Karpas-422 (cell line): Measurements from ENCODE around the gene LIMS2. TPM values are rescaled to one million over a fixed set of nuclear protein-coding genes. Genes with fewer than 3 reads are reported as not detected.

Experiments used
- DNase-seq: peaks from one replicate; pipeline ENCODE4 v3.0.0-alpha.2; 2015
- H2AFZ ChIP-seq: fragments of 200-600 bp; sonication (generic); 2 replicates; pipeline ENCODE4 v1.6.1; 2014; ENCODE audit warnings: antibody characterized with exemption, low read length, mixed read lengths
- H3K27ac ChIP-seq: fragments of 200-600 bp; sonication (generic); 2 replicates; pipeline ENCODE4 v1.5.1; 2014; ENCODE audit warnings: mild to moderate bottlenecking, low read length, moderate library complexity
- H3K27me3 ChIP-seq: fragments of 200-600 bp; sonication (generic); 2 replicates; pipeline ENCODE4 v1.6.1; 2014; ENCODE audit warnings: low read length, mixed read lengths
- H3K36me3 ChIP-seq: fragments of 200-600 bp; sonication (generic); 2 replicates; pipeline ENCODE4 v1.6.1; 2014; ENCODE audit warnings: low read length, mixed read lengths; ENCODE audit not compliant: insufficient read depth
- H3K4me1 ChIP-seq: fragments of 200-600 bp; sonication (generic); 2 replicates; pipeline ENCODE4 v1.6.1; 2014; ENCODE audit warnings: mild to moderate bottlenecking, low read length, mixed read lengths
- H3K4me2 ChIP-seq: fragments of 200-600 bp; sonication (generic); 2 replicates; pipeline ENCODE4 v1.6.1; 2014; ENCODE audit warnings: low read length, low read depth, mild to moderate bottlenecking; ENCODE audit not compliant: poor library complexity, severe bottlenecking
- H3K4me3 ChIP-seq: fragments of 200-600 bp; sonication (generic); 2 replicates; pipeline ENCODE4 v1.5.1; 2014; ENCODE audit warnings: mild to moderate bottlenecking, antibody characterized with exemption, low read length, mixed read lengths
- H3K79me2 ChIP-seq: fragments of 200-600 bp; sonication (generic); 2 replicates; pipeline ENCODE4 v1.6.1; 2014; ENCODE audit warnings: mild to moderate bottlenecking, low read length, mixed read lengths
- H3K9ac ChIP-seq: fragments of 200-600 bp; sonication (generic); 2 replicates; pipeline ENCODE4 v1.6.0; 2014; ENCODE audit warnings: low read length
- H3K9me2 ChIP-seq: fragments of 200-600 bp; sonication (generic), shearing (Covaris generic); replicated peaks from 2 replicates; pipeline ENCODE4 v1.6.0; 2014; ENCODE audit warnings: mild to moderate bottlenecking, low read length, moderate library complexity; ENCODE audit not compliant: insufficient read depth
- H3K9me3 ChIP-seq: fragments of 300-700, 200-600 bp; sonication (generic); 2 replicates; pipeline ENCODE4 v1.6.1; 2014; ENCODE audit warnings: low read length, mixed read lengths
- H4K20me1 ChIP-seq: fragments of 200-600 bp; sonication (generic); 2 replicates; pipeline ENCODE4 v1.6.1; 2014; ENCODE audit warnings: mild to moderate bottlenecking, antibody characterized with exemption, low read length, low read depth; ENCODE audit not compliant: insufficient read depth
- total RNA-seq: library from RNA; depleted of rRNA; stranded (reverse); fragments of >200 nt; shearing (Covaris generic); gene quantifications from 2 replicates; pipeline ENCODE4 v1.2.3, GENCODE V29; 2014; ENCODE audit warnings: low replicate concordance

Gene LIMS2
- total RNA-seq, 1 experiment from 2014 or later, result 0.56 TPM

DNA sequence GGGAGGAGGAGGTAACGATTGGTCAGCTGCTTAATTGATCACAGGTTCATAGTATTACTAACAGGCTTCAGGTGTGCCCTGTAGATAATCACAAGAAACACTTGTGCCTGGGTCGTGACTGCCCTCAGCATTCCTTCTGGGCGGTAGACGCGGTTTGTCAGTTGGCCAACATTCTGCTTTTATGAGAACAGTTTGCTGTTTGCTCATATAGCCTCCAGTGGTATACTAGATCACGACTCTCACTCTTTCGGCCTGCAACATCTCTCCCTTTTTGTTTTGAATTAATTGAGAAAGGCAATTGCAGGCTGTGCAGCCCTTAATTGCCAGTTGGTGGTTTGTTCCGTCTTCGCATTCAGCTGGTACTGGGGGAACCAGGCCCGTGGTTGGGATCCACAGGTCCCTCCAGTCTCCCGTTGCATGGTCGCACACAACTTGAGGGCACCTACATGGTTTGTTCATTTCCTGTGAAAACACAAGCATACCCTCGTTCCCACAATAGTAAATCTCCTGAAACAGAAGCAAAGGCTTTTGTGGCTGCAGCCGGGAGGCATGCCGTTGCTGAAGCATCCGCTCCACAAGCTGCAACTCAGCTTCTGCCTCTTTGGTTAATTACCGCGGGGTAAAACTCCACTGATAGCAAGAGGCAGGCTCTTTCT lies 59.7 kb downstream of the LIMS2 start:
- Histone ChIP-seq H3K9ac (no peak overlapping the region), H3K27me3 (no peaks in the 10 kb centered on the region; the same call in 1 of the 2 replicates), H2AFZ (no peak overlapping the region), H3K79me2 (no peaks in the 10 kb centered on the region), H4K20me1 (no peaks in the 10 kb centered on the region), H3K27ac (no peak overlapping the region), H3K4me3 (no peak overlapping the region), H3K9me3 (no peaks in the 10 kb centered on the region), H3K9me2 (no peaks in the 10 kb centered on the region), H3K4me1 (no peaks in the 10 kb centered on the region), H3K36me3 (no peaks in the 10 kb centered on the region), H3K4me2 (no peak overlapping the region)
- no peak for DNase-seq

GRCh38 chr2:127614731-127615130 lies 60.6 kb downstream of the LIMS2 start:
- Histone ChIP-seq H3K9me2 (no peaks in the 10 kb centered on the region), H3K9me3 (no peaks in the 10 kb centered on the region)
- DNase-seq, result no peak

GRCh38 chr2:127614246-127614645 lies 61.1 kb downstream of the LIMS2 start:
- DNase-seq, result no peak

More at GRCh38 chr2:127614731-127615130, 60.6 kb downstream of the LIMS2 start:
- Histone ChIP-seq H3K4me1 (no peaks in the 10 kb centered on the region), H3K4me2 (no peak overlapping the region), H3K79me2 (no peaks in the 10 kb centered on the region), H3K27me3 (no peaks in the 10 kb centered on the region; the same call in 1 of the 2 replicates), H4K20me1 (no peaks in the 10 kb centered on the region), H3K9ac (no peak overlapping the region), H3K4me3 (no peak overlapping the region), H3K27ac (no peak overlapping the region), H2AFZ (no peak overlapping the region), H3K36me3 (no peaks in the 10 kb centered on the region)

DNA sequence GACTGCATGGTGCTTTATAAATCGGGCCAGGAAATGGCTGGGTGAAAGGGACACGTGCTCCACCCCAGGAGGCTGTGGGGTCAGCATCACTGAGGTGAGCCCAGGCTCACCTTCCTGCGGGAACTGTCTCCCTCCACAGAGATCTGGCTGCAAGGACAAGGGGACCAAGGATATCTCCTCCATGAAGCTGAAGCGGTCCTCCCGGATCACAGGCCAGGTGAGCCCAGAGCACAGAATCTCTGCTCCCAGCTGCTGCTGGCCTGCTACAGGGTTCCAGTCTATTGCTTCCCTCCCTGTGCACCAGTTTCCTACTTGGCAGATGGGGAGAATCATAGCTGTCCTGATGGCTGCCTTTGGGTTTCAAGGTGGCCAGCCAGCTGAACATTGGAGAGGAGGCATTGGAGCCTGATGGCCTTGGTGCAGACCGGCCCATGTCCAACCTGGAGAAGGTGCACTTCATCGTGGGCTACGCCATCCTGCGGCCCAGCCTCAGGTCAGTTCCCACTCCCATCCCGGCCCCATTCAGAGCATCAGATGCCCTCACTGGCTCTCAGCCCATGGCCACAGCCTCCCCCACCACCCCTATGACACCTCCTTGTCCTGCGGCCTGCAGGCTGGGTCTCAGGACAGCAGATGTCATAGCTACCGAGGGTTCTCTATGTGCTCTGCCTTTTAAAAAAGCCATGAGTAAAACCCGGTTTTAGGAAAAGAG lies 63.1 kb downstream of the LIMS2 start:
- Histone ChIP-seq H3K9me3 (no peaks in the 10 kb centered on the region), H3K4me1 (peaks cover 2% of the 10 kb centered on the region; the same call in 1 of the 2 replicates), H3K4me3 (no peak overlapping the region), H3K4me2 (no peak overlapping the region), H4K20me1 (no peaks in the 10 kb centered on the region), H3K9ac (no peak overlapping the region), H3K79me2 (no peaks in the 10 kb centered on the region), H3K9me2 (no peaks in the 10 kb centered on the region), H3K27me3 (no peaks in the 10 kb centered on the region; the same call in 1 of the 2 replicates), H3K36me3 (no peaks in the 10 kb centered on the region), H2AFZ (no peak overlapping the region), H3K27ac (no peak overlapping the region)
- no peak for DNase-seq

More at GRCh38 chr2:127614246-127614645, 61.1 kb downstream of the LIMS2 start:
- H3K4me3 ChIP-seq, result no peak overlapping the region
- no peaks in the 10 kb centered on the region for H3K4me1 ChIP-seq
- no peak overlapping the region for H2AFZ ChIP-seq
- no peaks in the 10 kb centered on the region for H3K79me2 ChIP-seq
- no peaks in the 10 kb centered on the region for H3K36me3 ChIP-seq
- no peaks in the 10 kb centered on the region for H4K20me1 ChIP-seq
- H3K9me3 ChIP-seq, result no peaks in the 10 kb centered on the region
- H3K4me2 ChIP-seq, result no peak overlapping the region
- H3K27ac ChIP-seq, result no peak overlapping the region
- no peaks in the 10 kb centered on the region for H3K9me2 ChIP-seq
- H3K9ac ChIP-seq, result no peak overlapping the region
- no peaks in the 10 kb centered on the region; the same call in 1 of the 2 replicates for H3K27me3 ChIP-seq

GRCh38 chr2:127611076-127611925 lies 64.0 kb downstream of the LIMS2 start:
- no peak for DNase-seq
- Histone ChIP-seq H3K9ac (no peak overlapping the region), H3K79me2 (no peaks in the 10 kb centered on the region), H3K4me3 (no peak overlapping the region), H3K9me2 (no peaks in the 10 kb centered on the region), H3K4me1 (peaks cover 11% of the 10 kb centered on the region), H3K36me3 (no peaks in the 10 kb centered on the region), H3K27ac (no peak overlapping the region), H3K4me2 (no peak overlapping the region), H4K20me1 (no peaks in the 10 kb centered on the region), H3K27me3 (no peaks in the 10 kb centered on the region; the same call in 1 of the 2 replicates), H2AFZ (no peak overlapping the region), H3K9me3 (no peaks in the 10 kb centered on the region)

DNA sequence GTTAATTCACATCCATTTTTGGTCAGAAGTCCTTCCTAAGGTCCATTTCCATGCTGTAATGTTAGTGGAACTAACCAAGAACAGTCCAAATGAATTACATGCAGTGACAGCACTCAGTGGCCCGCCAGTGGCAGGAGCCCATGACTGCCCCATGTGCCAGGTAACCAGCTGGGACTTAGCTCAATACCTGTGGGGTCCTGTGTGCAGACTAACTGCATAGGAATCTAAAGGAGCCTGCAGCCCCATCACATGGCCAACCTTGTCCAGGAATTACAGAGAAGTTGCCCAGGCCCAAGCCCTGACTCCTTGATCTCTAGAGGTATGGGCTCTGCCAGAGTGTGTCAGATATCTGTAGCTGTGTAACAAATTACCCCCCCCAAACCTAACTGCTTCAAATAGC lies 64.8 kb downstream of the LIMS2 start:
- H3K4me2 ChIP-seq, result no peak overlapping the region
- H3K27me3 ChIP-seq, result no peaks in the 10 kb centered on the region; the same call in 1 of the 2 replicates

DNA sequence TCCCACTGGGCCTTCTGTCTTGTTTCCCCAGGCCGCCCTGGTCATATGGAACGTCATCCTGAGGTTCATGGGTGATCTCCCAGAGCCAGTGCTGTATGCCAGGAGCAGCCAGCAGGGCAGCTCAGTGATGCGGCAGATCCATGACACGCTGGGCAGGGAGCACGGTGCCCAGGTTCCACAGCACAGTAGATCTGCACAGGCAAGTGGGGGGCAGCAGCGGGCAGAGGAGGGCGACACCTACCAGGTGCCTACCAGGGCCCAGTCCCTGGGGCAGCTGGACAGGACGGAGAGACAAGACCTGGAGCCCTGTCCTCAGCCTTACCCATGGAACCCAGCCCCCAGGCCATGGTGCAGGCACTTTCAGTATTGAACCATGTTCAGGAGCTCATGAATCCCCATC lies 65.5 kb downstream of the LIMS2 start:
- Histone ChIP-seq H3K27me3 (no peaks in the 10 kb centered on the region; the same call in 1 of the 2 replicates), H3K4me1 (peaks cover 20% of the 10 kb centered on the region), H3K36me3 (no peaks in the 10 kb centered on the region), H3K79me2 (no peaks in the 10 kb centered on the region), H3K9ac (no peak overlapping the region), H3K27ac (no peak overlapping the region), H4K20me1 (no peaks in the 10 kb centered on the region), H3K4me2 (no peak overlapping the region), H3K9me3 (no peaks in the 10 kb centered on the region), H3K4me3 (no peak overlapping the region), H3K9me2 (no peaks in the 10 kb centered on the region), H2AFZ (no peak overlapping the region)
- DNase-seq, result no peak

More for the DNA sequence above, 64.8 kb downstream of the LIMS2 start:
- Histone ChIP-seq H3K9me3 (no peaks in the 10 kb centered on the region), H3K4me1 (peaks cover 18% of the 10 kb centered on the region), H2AFZ (no peak overlapping the region), H4K20me1 (no peaks in the 10 kb centered on the region), H3K27ac (no peak overlapping the region), H3K9ac (no peak overlapping the region), H3K36me3 (no peaks in the 10 kb centered on the region), H3K9me2 (no peaks in the 10 kb centered on the region), H3K79me2 (no peaks in the 10 kb centered on the region), H3K4me3 (no peak overlapping the region)
- no peak for DNase-seq
